GM12878 (cell line): ENCODE data around the gene FABP1. TPM values are rescaled to one million over a fixed set of nuclear protein-coding genes. Genes with fewer than 3 reads are reported as not detected.

Experiments used
- ATAC-seq: fragments of 200-7000 bp; cut with Tn5 transposase; 3 replicates; pipeline ENCODE4 v1.9.1; 2020; ENCODE audit warnings: mild to moderate bottlenecking, moderate library complexity
- BruUV-seq: library from RNA; stranded (reverse); fragments of 400-500 nt; replicated peaks from 2 replicates; lab custom pipeline; 2021; lab: Mats Ljungman, UMichigan
- CTCF ChIA-PET: fragments of 300-600 bp; sonication (Branson Sonifier 250); formaldehyde crosslinking; extraction: SDS; loops from one replicate; lab custom pipeline; 2021; ENCODE audit warnings: inconsistent platforms; lab: Yijun Ruan, JAX
- POLR2A ChIA-PET: fragments of 350-600 bp; formaldehyde crosslinking; extraction: SDS; loops from one replicate; lab custom pipeline; 2021; ENCODE audit warnings: inconsistent platforms; lab: Charles Lee
- RAD21 ChIA-PET: fragments of 300-600 bp; sonication (Branson Sonifier 250); formaldehyde crosslinking; loops from one replicate; lab custom pipeline; 2023; ENCODE audit warnings: antibody characterized with exemption; ENCODE audit not compliant: unreplicated experiment; lab: Charles Lee
- SMC1A ChIA-PET: fragments of 300-600 bp; sonication (Branson Sonifier 250); formaldehyde crosslinking; loops from one replicate; lab custom pipeline; 2023; ENCODE audit not compliant: unreplicated experiment, uncharacterized antibody; lab: Charles Lee
- DNase-seq: peaks from one replicate; pipeline ENCODE4 v3.0.0-alpha.2; 2011; ENCODE audit warnings: low read depth, low spot score
- FAIRE-seq: peaks from 3 replicates; lab custom pipeline; 2011; peaks lifted over from hg19 to GRCh38; lab: Jason Lieb, UNC
- H2AFZ ChIP-seq: 2 replicates; pipeline ENCODE4 v1.6.0; 2011; ENCODE audit warnings: low read depth, low read length, control low read depth; ENCODE audit not compliant: control insufficient read depth
- H3K27ac ChIP-seq: 2 replicates; pipeline ENCODE4 v1.5.1; 2011; ENCODE audit warnings: control low read depth; ENCODE audit not compliant: control insufficient read depth, insufficient read depth
- H3K27me3 ChIP-seq, 2 experiments: replicated peaks in 1 of 2; 2 replicates each; pipeline versions ENCODE4 v1.6.0 to v1.6.1; 2011; ENCODE audit warnings: low read length in 1 of 2; ENCODE audit not compliant: control insufficient read depth in 2 of 2, insufficient read depth in 2 of 2
- H3K36me3 ChIP-seq, 2 experiments: 2 replicates each; pipeline ENCODE4 v1.5.1; 2011; ENCODE audit warnings: low read length in 1 of 2; ENCODE audit not compliant: control insufficient read depth in 2 of 2, insufficient read depth in 2 of 2
- H3K4me1 ChIP-seq: 2 replicates; pipeline ENCODE4 v1.6.1; 2011; ENCODE audit warnings: mild to moderate bottlenecking, low read length, moderate library complexity, mixed read lengths; ENCODE audit not compliant: control insufficient read depth, insufficient read depth
- H3K4me2 ChIP-seq: 2 replicates; pipeline ENCODE4 v1.6.0; 2011; ENCODE audit warnings: control low read depth; ENCODE audit not compliant: control insufficient read depth, insufficient read depth
- H3K4me3 ChIP-seq: fragments of 200-600 bp; sonication (generic); 2 replicates; pipeline ENCODE4 v1.5.1; 2016
- H3K79me2 ChIP-seq: 2 replicates; pipeline ENCODE4 v1.6.0; 2011; ENCODE audit warnings: low read length; ENCODE audit not compliant: control insufficient read depth, insufficient read depth
- H3K9ac ChIP-seq: 2 replicates; pipeline ENCODE4 v1.8.0; 2011; ENCODE audit warnings: low read length, control low read depth, mixed read lengths; ENCODE audit not compliant: control insufficient read depth, insufficient read depth
- H3K9me3 ChIP-seq: replicated peaks from 3 replicates; pipeline ENCODE4 v1.5.1; 2011; ENCODE audit warnings: mild to moderate bottlenecking, low read length; ENCODE audit not compliant: control insufficient read depth, insufficient read depth
- H4K20me1 ChIP-seq: 2 replicates; pipeline ENCODE4 v1.6.0; 2011; ENCODE audit not compliant: control insufficient read depth, insufficient read depth
- BCL3 ChIP-seq: IDR thresholded peaks from 2 replicates; pipeline ENCODE4 v1.6.1; 2011; ENCODE audit warnings: borderline replicate concordance, low read depth, mild to moderate bottlenecking, moderate library complexity, low read length; ENCODE audit not compliant: insufficient read depth, poor library complexity, severe bottlenecking
- BHLHE40 ChIP-seq, 2 experiments: fragments of 450-650 bp in 1 of 2; IDR thresholded peaks; 2 replicates each; pipeline ENCODE4 v1.6.1; 2011 to 2017; ENCODE audit warnings: low read depth in 2 of 2, borderline replicate concordance in 1 of 2, improper control_type of control experiment in 1 of 2, low read length in 1 of 2, mild to moderate bottlenecking in 1 of 2
- CREB1 ChIP-seq: IDR thresholded peaks from 2 replicates; pipeline ENCODE4 v1.6.1; 2012; ENCODE audit warnings: low read depth, mild to moderate bottlenecking, inconsistent platforms
- ETV6 ChIP-seq, 2 experiments: fragments of 450-650 bp in 1 of 2; IDR thresholded peaks in 1 of 2; conservative IDR thresholded peaks in 1 of 2; 2 replicates each; pipeline ENCODE4 v1.6.1; 2014; ENCODE audit warnings: antibody characterized with exemption in 1 of 2, borderline replicate concordance in 1 of 2, low read depth in 1 of 2, mild to moderate bottlenecking in 1 of 2, moderate library complexity in 1 of 2
- FOS ChIP-seq: IDR thresholded peaks from 3 replicates; pipeline ENCODE4 v1.6.1; 2011; ENCODE audit warnings: borderline replicate concordance; ENCODE audit not compliant: insufficient read length; ENCODE audit errors: extremely low read depth
- MTA3 ChIP-seq: IDR thresholded peaks from 2 replicates; pipeline ENCODE4 v1.6.1; 2012; ENCODE audit warnings: low read length, inconsistent platforms, borderline replicate concordance
- NFXL1 ChIP-seq: fragments of 450-650 bp; IDR thresholded peaks from 2 replicates; pipeline ENCODE4 v1.6.1; 2017; ENCODE audit warnings: antibody characterized with exemption, mild to moderate bottlenecking, borderline replicate concordance
- SKIL ChIP-seq: fragments of 450-650 bp; IDR thresholded peaks from 2 replicates; pipeline ENCODE4 v1.6.1; 2017; ENCODE audit warnings: mild to moderate bottlenecking, low read depth, inconsistent platforms; ENCODE audit not compliant: poor library complexity, severe bottlenecking
- SMAD1 ChIP-seq: fragments of 450-650 bp; IDR thresholded peaks from 2 replicates; pipeline ENCODE4 v1.6.1; 2018; ENCODE audit warnings: mild to moderate bottlenecking, low read depth; ENCODE audit not compliant: partially characterized antibody
- SMAD5 ChIP-seq: IDR thresholded peaks from 2 replicates; pipeline ENCODE4 v1.6.1; 2016; ENCODE audit warnings: antibody characterized with exemption, low read depth
- USF1 ChIP-seq: IDR thresholded peaks from 2 replicates; pipeline ENCODE4 v1.6.1; 2011; ENCODE audit warnings: borderline replicate concordance, low read depth, mild to moderate bottlenecking, moderate library complexity, mixed read lengths, low read length; ENCODE audit not compliant: insufficient read depth; ENCODE audit errors: extremely low read length
- ZNF207 ChIP-seq: fragments of 450-650 bp; IDR thresholded peaks from 2 replicates; pipeline ENCODE4 v1.6.1; 2014; ENCODE audit warnings: antibody characterized with exemption, mild to moderate bottlenecking, borderline replicate concordance
- ZNF592 ChIP-seq: fragments of 450-650 bp; IDR thresholded peaks from 2 replicates; pipeline ENCODE4 v1.6.1; 2017; ENCODE audit warnings: mild to moderate bottlenecking, moderate library complexity
- ZSCAN29 ChIP-seq: fragments of 450-650 bp; IDR thresholded peaks from 2 replicates; pipeline ENCODE4 v1.6.1; 2017; ENCODE audit warnings: mild to moderate bottlenecking, moderate library complexity
- whole genome bisulfite sequencing: methylation state at CpG from one replicate; pipeline ENCODE4 v1.1.6; 2016; ENCODE audit warnings: low lambda C conversion rate; ENCODE audit not compliant: insufficient replicate concordance, insufficient coverage; ENCODE audit errors: missing lambda C conversion rate; 5-methylcytosine and 5-hydroxymethylcytosine counted together
- in situ Hi-C: fragments of 300-500 bp; cut with MboI; formaldehyde crosslinking; loops from 9 replicates; pipeline ENCODE4 v1.14.3; 2018; ENCODE audit warnings: mixed read lengths
- intact Hi-C: fragments of 100-400 bp; cut with micrococcal nuclease; formaldehyde crosslinking; loops from one replicate; pipeline ENCODE4 v1.14.2; 2022; ENCODE audit not compliant: unreplicated experiment
- polyA plus RNA-seq, 11 experiments: library from polyadenylated mRNA; depleted of rRNA in 4 of 11; unstranded in 6 of 11; stranded (reverse) in 5 of 11; fragments of >200 nt; fragmentation: Nextera tagmentation in 4 of 11; fragmentation: Illumina TruSeq in 1 of 11; extraction: Ambion mirVana in 4 of 11; extraction: Trizol in 1 of 11; gene quantifications; 1 replicate in 1 of 11; 2 replicates in 10 of 11; pipeline versions ENCODE4 v1.2.1 to v1.2.3, GENCODE V29; 2011 to 2016; ENCODE audit warnings: inconsistent platforms in 2 of 11, missing spikeins in 2 of 11, low read depth in 1 of 11
- total RNA-seq, 4 experiments: library from RNA; depleted of rRNA in 3 of 4; stranded (reverse); fragments of >200 nt in 3 of 4; fragmentation: Illumina TruSeq in 1 of 4; extraction: Trizol in 1 of 4; gene quantifications; 2 replicates each; pipeline versions ENCODE4 v1.2.1 to v1.2.3, GENCODE V29; 2013 to 2021

Gene FABP1
- total and polyA plus RNA-seq, 10 of the 15 experiments (the other 5 are each of a cell fraction or from before 2014, with no cell fraction given) = not detected

- Histone ChIP-seq H4K20me1 (no peaks in the 10 kb centered on the region), H3K9me3 (no peaks in the 10 kb centered on the region), H3K79me2 (no peaks in the 10 kb centered on the region), H3K9ac (no peak overlapping the region), H3K36me3 (no peaks in the 10 kb centered on the region), H2AFZ (no peak overlapping the region), H3K27me3 (no peaks in the 10 kb centered on the region; a peak in 1 of 4 replicates), H3K4me2 (no peak overlapping the region), H3K4me1 (no peaks in the 10 kb centered on the region), H3K4me3 (no peak overlapping the region), H3K27ac (no peak overlapping the region)
- ChIA-PET SMC1A (no interaction called here), POLR2A (no interaction called here), CTCF (no interaction called here), RAD21 (no interaction called here)
- in situ Hi-C loops = no loop called here
- intact Hi-C loops = no loop called here
- no TSS peak for BruUV-seq
- WGBS = 24% methylated on average over 7 of the region's 7 CpGs
- FAIRE-seq = no peak
- no peak for DNase-seq
- ATAC-seq = no peak
- TF ChIP-seq ZNF592 = no peak
- TF ChIP-seq BCL3 = no peak
- TF ChIP-seq SMAD5 = no peak
- TF ChIP-seq ETV6 (conservative IDR thresholded peaks at IDR 0.05 in 1 of 2, IDR thresholded peaks at IDR 0.05 in 1 of 2; ENCODE audit: borderline replicate concordance in 1 of 2, low read depth in 1 of 2) = no peak
- no peak for TF ChIP-seq SMAD1
- no peak for TF ChIP-seq FOS
- no peak for TF ChIP-seq USF1
- TF ChIP-seq BHLHE40 (IDR thresholded peaks at IDR 0.05; ENCODE audit: borderline replicate concordance in 1 of 2, low read depth in 2 of 2, low read length in 1 of 2) = no peak
- no peak for TF ChIP-seq SKIL
- TF ChIP-seq ZNF207 = no peak
- TF ChIP-seq NFXL1 = no peak
- TF ChIP-seq ZSCAN29 = no peak
- TF ChIP-seq MTA3 = no peak
- no peak for TF ChIP-seq CREB1
Observed at GRCh38 chr2:88129313-88129959, 1.6 kb upstream of the FABP1 start.
